Stimulated activated CD8-positive, alpha-beta memory T cell treated with anti-CD3 and anti-CD28 coated beads, Interleukin-12 subunit alpha, Interleukin-12 subunit beta, amount 100 ng/mL, for 24 hours (primary cell): ENCODE measurements around the gene TSC22D2.

ENCODE experiments used
- DNase-seq: peaks from one replicate; pipeline ENCODE4 v3.0.0-alpha.2; 2020; ENCODE audit errors: extremely low read depth

The TSC22D2 gene

GRCh38 chr3:150412561-150413231 is 4.6 kb downstream of the TSC22D2 start:
- no peak for DNase-seq

GRCh38 chr3:150414258-150414657 is 6.2 kb downstream of the TSC22D2 start:
- DNase-seq, result no peak

GRCh38 chr3:150414959-150415358 is 6.9 kb downstream of the TSC22D2 start:
- no peak for DNase-seq

- no peak for DNase-seq
Measured at GRCh38 chr3:150419076-150419868, 11.2 kb downstream of the TSC22D2 start.

- no peak for DNase-seq
Measured at GRCh38 chr3:150419959-150420358, 11.9 kb downstream of the TSC22D2 start.

GRCh38 chr3:150421256-150421655 is 13.2 kb downstream of the TSC22D2 start:
- no peak for DNase-seq

- DNase-seq, result no peak
Measured at GRCh38 chr3:150421799-150422548, 13.9 kb downstream of the TSC22D2 start.

- no peak for DNase-seq
Measured at GRCh38 chr3:150422907-150423306, 14.8 kb downstream of the TSC22D2 start.

GRCh38 chr3:150423761-150424160 is 15.7 kb downstream of the TSC22D2 start:
- no peak for DNase-seq

GRCh38 chr3:150426292-150426691 is 18.2 kb downstream of the TSC22D2 start:
- no peak for DNase-seq

GRCh38 chr3:150428562-150428961 is 20.5 kb downstream of the TSC22D2 start:
- no peak for DNase-seq

GRCh38 chr3:150429767-150430671 is 21.9 kb downstream of the TSC22D2 start:
- no peak for DNase-seq

- no peak for DNase-seq
Measured at GRCh38 chr3:150433347-150433746, 25.2 kb downstream of the TSC22D2 start.

- DNase-seq, result no peak
Measured at GRCh38 chr3:150434234-150434633, 26.1 kb downstream of the TSC22D2 start.

GRCh38 chr3:150436161-150436560 is 28.1 kb downstream of the TSC22D2 start:
- DNase-seq, result no peak

- DNase-seq, result no peak
Measured at GRCh38 chr3:150439657-150440056, 31.6 kb downstream of the TSC22D2 start.

GRCh38 chr3:150443331-150443741 is 35.2 kb downstream of the TSC22D2 start:
- no peak for DNase-seq

- DNase-seq, result no peak
Measured at GRCh38 chr3:150444371-150444770, 36.3 kb downstream of the TSC22D2 start.

GRCh38 chr3:150446470-150446977 is 38.4 kb downstream of the TSC22D2 start:
- DNase-seq, result no peak

GRCh38 chr3:150447084-150447483 is 39.0 kb downstream of the TSC22D2 start:
- no peak for DNase-seq
